Peyer's patch (tissue), 4 donors: ENCODE results near the gene AKAP13. TPM values are rescaled to one million over a fixed set of nuclear protein-coding genes. Genes with fewer than 3 reads are reported as not detected.
A peak's percentile ranks its signal among the peaks of the same experiment; 100 is the strongest.

Source experiments
- DNase-seq, 3 donors: peaks; one replicate each; pipeline ENCODE4 v3.0.0-alpha.2; 2017 to 2019
- H3K27ac ChIP-seq, 4 donors: fragments of 200-600 bp; sonication (generic); one replicate each; pipeline ENCODE4 v1.5.1; 2016 to 2019
- H3K27me3 ChIP-seq, 2 donors: fragments of 200-600 bp; sonication (generic); one replicate each; pipeline ENCODE4 v1.5.1; 2019
- H3K36me3 ChIP-seq, 3 donors: fragments of 200-600 bp; sonication (generic); one replicate each; pipeline ENCODE4 v1.5.1; 2016 to 2019
- H3K4me1 ChIP-seq, 4 donors: fragments of 200-600 bp; sonication (generic); one replicate each; pipeline ENCODE4 v1.5.1; 2016 to 2019
- H3K4me3 ChIP-seq, 4 donors: fragments of 200-600 bp; sonication (generic); 1 replicate in 3 of 4; 2 replicates in 1 of 4; pipeline ENCODE4 v1.5.1; 2016 to 2019; ENCODE audit warnings: mild to moderate bottlenecking in 1 of 4
- H3K9me3 ChIP-seq, 4 donors: fragments of 200-600 bp; sonication (generic); one replicate each; pipeline ENCODE4 v1.5.1; 2016 to 2019; ENCODE audit warnings: mild to moderate bottlenecking in 1 of 4
- CTCF ChIP-seq, 6 experiments: fragments of 450-650 bp in 4 of 6; fragments of 200-600 bp in 2 of 6; sonication (generic) in 1 of 6; IDR thresholded peaks; one replicate each; pipeline ENCODE4 v1.5.1; 2017 to 2019; ENCODE audit warnings: antibody characterized with exemption in 6 of 6, mild to moderate bottlenecking in 3 of 6, moderate library complexity in 1 of 6
- POLR2A ChIP-seq, 2 donors: fragments of 450-650 bp; IDR thresholded peaks; one replicate each; pipeline ENCODE4 v1.5.1; 2017; ENCODE audit warnings: antibody characterized with exemption in 2 of 2, mild to moderate bottlenecking in 2 of 2, moderate library complexity in 2 of 2
- total RNA-seq, 4 donors: library from RNA; depleted of rRNA; stranded (reverse); fragments of >200 nt; gene quantifications; one replicate each; pipeline ENCODE4 v1.1.0, GENCODE V29; 2016

AKAP13 gene
- total RNA-seq, 4 donors from 2014 or later = 166 to 742 (median 242) TPM

GRCh38 chr15:85764649-85765277 lies 384.4 kb downstream of the AKAP13 start:
- Histone ChIP-seq H3K4me3 (no peak overlapping the region), H3K36me3 (peaks cover 0 to 17% (median 0%) of the 10 kb centered on the region in 3 donors), H3K4me1 (peaks cover 0 to 5% (median 0%) of the 10 kb centered on the region in 4 donors), H3K27ac (no peak overlapping the region), H3K9me3 (no peaks in the 10 kb centered on the region), H3K27me3 (no peaks in the 10 kb centered on the region)
- no peak for TF ChIP-seq POLR2A (IDR thresholded peaks at IDR 0.05)
- no peak for TF ChIP-seq CTCF (IDR thresholded peaks at IDR 0.05)
- no peak for DNase-seq

GRCh38 chr15:85766001-85766831 lies 385.8 kb downstream of the AKAP13 start:
- TF ChIP-seq CTCF (IDR thresholded peaks at IDR 0.05) (no peak), POLR2A (IDR thresholded peaks at IDR 0.05) (no peak)
- H3K27me3 ChIP-seq = no peaks in the 10 kb centered on the region
- no peak overlapping the region for H3K4me3 ChIP-seq
- peaks cover 0 to 5% (median 0%) of the 10 kb centered on the region in 4 donors for H3K4me1 ChIP-seq
- no peak for DNase-seq
- H3K27ac ChIP-seq = no peak overlapping the region
- peaks cover 0 to 4% (median 0%) of the 10 kb centered on the region in 3 donors for H3K36me3 ChIP-seq
- no peaks in the 10 kb centered on the region for H3K9me3 ChIP-seq

- Histone ChIP-seq H3K36me3 (peaks cover 0 to 4% (median 0%) of the 10 kb centered on the region in 3 donors), H3K4me3 (no peak overlapping the region), H3K9me3 (no peaks in the 10 kb centered on the region), H3K27me3 (no peaks in the 10 kb centered on the region), H3K27ac (no peak overlapping the region), H3K4me1 (no peaks in the 10 kb centered on the region)
- no peak for DNase-seq
- TF ChIP-seq POLR2A (IDR thresholded peaks at IDR 0.05) (no peak), CTCF (IDR thresholded peaks at IDR 0.05) (no peak)
These were observed 387.6 kb downstream of the AKAP13 start for GRCh38 chr15:85767785-85768529.

GRCh38 chr15:85768595-85769168 lies 388.3 kb downstream of the AKAP13 start:
- H3K27ac ChIP-seq = no peak overlapping the region
- no peak overlapping the region for H3K4me3 ChIP-seq
- TF ChIP-seq POLR2A (IDR thresholded peaks at IDR 0.05) (no peak), CTCF (IDR thresholded peaks at IDR 0.05) (no peak)
- peak in 1 of 3 donors; percentile 30 for DNase-seq
- no peaks in the 10 kb centered on the region for H3K9me3 ChIP-seq
- no peaks in the 10 kb centered on the region for H3K4me1 ChIP-seq
- H3K27me3 ChIP-seq = no peaks in the 10 kb centered on the region
- peaks cover 0 to 4% (median 0%) of the 10 kb centered on the region in 3 donors for H3K36me3 ChIP-seq

GRCh38 chr15:85769182-85769900 lies 388.9 kb downstream of the AKAP13 start:
- no peak overlapping the region for H3K27ac ChIP-seq

More at GRCh38 chr15:85769182-85769900, 388.9 kb downstream of the AKAP13 start:
- TF ChIP-seq POLR2A (IDR thresholded peaks at IDR 0.05) (no peak), CTCF (IDR thresholded peaks at IDR 0.05) (no peak)
- peaks cover 0 to 4% (median 0%) of the 10 kb centered on the region in 3 donors for H3K36me3 ChIP-seq
- H3K27me3 ChIP-seq = no peaks in the 10 kb centered on the region
- no peaks in the 10 kb centered on the region for H3K4me1 ChIP-seq
- H3K4me3 ChIP-seq = no peak overlapping the region
- DNase-seq = no peak
- H3K9me3 ChIP-seq = no peaks in the 10 kb centered on the region
